HCT116 (cell line): ENCODE results near the gene ZNHIT2. TPM values are rescaled to one million over a fixed set of nuclear protein-coding genes. Genes with fewer than 3 reads are reported as not detected.

Experiments
- ATAC-seq: fragments of 200-7000 bp; cut with Tn5 transposase; 2 replicates; pipeline ENCODE4 v1.9.1; 2020; ENCODE audit warnings: mild to moderate bottlenecking, moderate library complexity
- BruUV-seq: library from RNA; stranded (reverse); fragments of 400-500 nt; replicated peaks from 2 replicates; lab custom pipeline; 2021; lab: Mats Ljungman, UMichigan
- CTCF ChIA-PET: fragments of 300-600 bp; sonication (Branson Sonifier 250); formaldehyde crosslinking; loops from one replicate; lab custom pipeline; 2021; ENCODE audit warnings: antibody characterized with exemption; lab: Charles Lee
- POLR2A ChIA-PET: fragments of 300-600, 350-600 bp; sonication (Branson Sonifier 250); formaldehyde crosslinking; loops from one replicate; lab custom pipeline; 2021; ENCODE audit warnings: antibody characterized with exemption; lab: Charles Lee
- RAD21 ChIA-PET, 2 experiments: fragments of 300-600 bp; sonication (Branson Sonifier 250); formaldehyde crosslinking; loops; one replicate each; lab custom pipeline; 2023; ENCODE audit warnings: low total read pairs in 2 of 2; ENCODE audit not compliant: uncharacterized antibody in 2 of 2, unreplicated experiment in 2 of 2, low non-redundant PET in 1 of 2; lab: Charles Lee
- DNase-seq: peaks from one replicate; pipeline ENCODE4 v3.0.0-alpha.2; 2010; ENCODE audit warnings: low read depth, low spot score
- H2AFZ ChIP-seq: fragments of 200-600 bp; shearing (Covaris generic), sonication (generic); 2 replicates; pipeline ENCODE4 v1.6.1; 2017; ENCODE audit warnings: low read depth, mixed run types, mixed read lengths, antibody characterized with exemption, low read length; ENCODE audit not compliant: poor library complexity, severe bottlenecking
- H3K27ac ChIP-seq: 2 replicates; pipeline ENCODE4 v1.5.1; 2012; ENCODE audit warnings: low read depth, low read length
- H3K27me3 ChIP-seq: fragments of 200-600 bp; sonication (generic); 2 replicates; pipeline ENCODE4 v1.6.1; 2016; ENCODE audit warnings: mixed run types, low read length, mixed read lengths; ENCODE audit not compliant: insufficient read depth
- H3K36me3 ChIP-seq, 2 experiments: fragments of 200-500 bp in 1 of 2; fragments of 200-600 bp in 1 of 2; sonication (Bioruptor generic) in 1 of 2; sonication (generic) in 1 of 2; 2 replicates each; pipeline versions ENCODE4 v1.5.1 to v1.6.1; 2014 to 2016; ENCODE audit warnings: low read length in 2 of 2, inconsistent platforms in 1 of 2, mixed read lengths in 1 of 2, mixed run types in 1 of 2; ENCODE audit not compliant: insufficient read depth in 2 of 2, control insufficient read depth in 1 of 2
- H3K4me1 ChIP-seq, 2 experiments: fragments of 200-600 bp in 1 of 2; sonication (generic) in 1 of 2; 2 replicates each; pipeline versions ENCODE4 v1.5.1 to v1.6.1; 2012 to 2017; ENCODE audit warnings: low read length in 2 of 2, inconsistent platforms in 1 of 2, mild to moderate bottlenecking in 1 of 2, mixed read lengths in 1 of 2, mixed run types in 1 of 2, moderate library complexity in 1 of 2; ENCODE audit not compliant: insufficient read depth in 2 of 2, control insufficient read depth in 1 of 2
- H3K4me2 ChIP-seq: fragments of 200-600 bp; sonication (generic); 2 replicates; pipeline ENCODE4 v1.6.1; 2017; ENCODE audit warnings: mixed run types, low read length, mixed read lengths
- H3K4me3 ChIP-seq, 2 experiments: fragments of 200-600 bp in 1 of 2; sonication (generic) in 1 of 2; replicated peaks in 1 of 2; 2 replicates each; pipeline ENCODE4 v1.5.1; 2011 to 2016; ENCODE audit warnings: low read length in 2 of 2, control low read depth in 1 of 2, low read depth in 1 of 2, mild to moderate bottlenecking in 1 of 2, mixed read lengths in 1 of 2, mixed run types in 1 of 2
- H3K79me2 ChIP-seq: fragments of 200-600 bp; sonication (generic); 2 replicates; pipeline ENCODE4 v1.6.1; 2017; ENCODE audit warnings: mild to moderate bottlenecking, mixed run types, low read length, moderate library complexity, mixed read lengths; ENCODE audit not compliant: insufficient read depth
- H3K9ac ChIP-seq: fragments of 200-600 bp; sonication (generic); 2 replicates; pipeline ENCODE4 v1.6.1; 2016; ENCODE audit warnings: low read length, mixed read lengths
- H3K9me2 ChIP-seq: fragments of 200-600 bp; sonication (generic), shearing (Covaris generic); 2 replicates; pipeline ENCODE4 v1.6.1; 2017; ENCODE audit warnings: mixed run types, mild to moderate bottlenecking, moderate library complexity; ENCODE audit not compliant: insufficient read depth
- H3K9me3 ChIP-seq, 2 experiments: fragments of 200-500 bp in 1 of 2; fragments of 200-600 bp in 1 of 2; sonication (Bioruptor generic) in 1 of 2; sonication (generic) in 1 of 2; 2 replicates each; pipeline ENCODE4 v1.6.1; 2014 to 2017; ENCODE audit warnings: low read length in 2 of 2, mixed read lengths in 2 of 2, inconsistent platforms in 1 of 2, low read depth in 1 of 2, mild to moderate bottlenecking in 1 of 2, mixed run types in 1 of 2, moderate library complexity in 1 of 2; ENCODE audit not compliant: control insufficient read depth in 1 of 2, insufficient read depth in 1 of 2
- H4K20me1 ChIP-seq: fragments of 200-600 bp; sonication (generic), shearing (Covaris generic); 2 replicates; pipeline ENCODE4 v1.6.1; 2017; ENCODE audit warnings: mixed run types, mild to moderate bottlenecking, moderate library complexity; ENCODE audit not compliant: insufficient read depth
- CBX3 ChIP-seq: IDR thresholded peaks from 2 replicates; pipeline ENCODE4 v1.6.1; 2012; ENCODE audit warnings: low read depth
- CEBPB ChIP-seq: IDR thresholded peaks from 2 replicates; pipeline ENCODE4 v1.6.1; 2012; ENCODE audit warnings: low read depth
- CTCF ChIP-seq, 3 experiments: fragments of 200-600 bp in 1 of 3; sonication (generic) in 1 of 3; IDR thresholded peaks in 2 of 3; conservative IDR thresholded peaks in 1 of 3; 2 replicates each; pipeline ENCODE4 v1.5.1; 2012 to 2017; ENCODE audit warnings: low read depth in 2 of 3, low read length in 2 of 3, antibody characterized with exemption in 1 of 3, borderline replicate concordance in 1 of 3, control low read depth in 1 of 3, mild to moderate bottlenecking in 1 of 3, mixed read lengths in 1 of 3, mixed run types in 1 of 3, moderate library complexity in 1 of 3; ENCODE audit not compliant: insufficient read depth in 1 of 3
- EGR1 ChIP-seq: IDR thresholded peaks from 2 replicates; pipeline ENCODE4 v1.6.1; 2012; ENCODE audit warnings: low read depth
- ELF1 ChIP-seq: IDR thresholded peaks from 2 replicates; pipeline ENCODE4 v1.6.1; 2012; ENCODE audit warnings: low read depth, borderline replicate concordance
- FOSL1 ChIP-seq: IDR thresholded peaks from 2 replicates; pipeline ENCODE4 v1.6.1; 2012; ENCODE audit warnings: low read depth
- JUND ChIP-seq: IDR thresholded peaks from 2 replicates; pipeline ENCODE4 v1.6.1; 2012
- POLR2AphosphoS5 ChIP-seq: IDR thresholded peaks from 2 replicates; pipeline ENCODE4 v1.6.1; 2011; ENCODE audit warnings: mild to moderate bottlenecking, low read depth, low read length, moderate library complexity
- RAD21 ChIP-seq: IDR thresholded peaks from 2 replicates; pipeline ENCODE4 v1.6.1; 2012; ENCODE audit warnings: low read depth, mild to moderate bottlenecking
- REST ChIP-seq: IDR thresholded peaks from 2 replicates; pipeline ENCODE4 v1.6.1; 2012; ENCODE audit warnings: low read depth
- SIN3A ChIP-seq: IDR thresholded peaks from 2 replicates; pipeline ENCODE4 v1.6.1; 2012; ENCODE audit warnings: low read depth
- SP1 ChIP-seq: IDR thresholded peaks from 2 replicates; pipeline ENCODE4 v1.6.1; 2012; ENCODE audit warnings: low read depth
- TCF7L2 ChIP-seq: IDR thresholded peaks from 2 replicates; pipeline ENCODE4 v1.7.0; 2011; ENCODE audit warnings: borderline replicate concordance, inconsistent platforms; ENCODE audit not compliant: insufficient read depth, insufficient read length; ENCODE audit errors: extremely low read depth
- YY1 ChIP-seq: IDR thresholded peaks from 2 replicates; pipeline ENCODE4 v1.6.1; 2011; ENCODE audit warnings: low read length, low read depth, moderate library complexity, mild to moderate bottlenecking; ENCODE audit not compliant: insufficient replicate concordance; ENCODE audit errors: extremely low read depth
- ZBTB33 ChIP-seq: IDR thresholded peaks from 2 replicates; pipeline ENCODE4 v1.6.1; 2011; ENCODE audit warnings: mild to moderate bottlenecking, low read length, moderate library complexity; ENCODE audit not compliant: insufficient replicate concordance; ENCODE audit errors: extremely low read depth
- ZFX ChIP-seq: fragments of 450-650 bp; IDR thresholded peaks from 2 replicates; pipeline ENCODE4 v1.6.1; 2017
- ZNF274 ChIP-seq: fragments of 200-500 bp; sonication (Bioruptor generic); IDR thresholded peaks from 2 replicates; pipeline ENCODE4 v1.6.1; 2014; ENCODE audit warnings: mild to moderate bottlenecking, low read depth, low read length, inconsistent platforms
- intact Hi-C: fragments of 100-400 bp; cut with micrococcal nuclease; formaldehyde crosslinking; loops from 2 replicates; pipeline ENCODE4 v1.10.0; 2022
- total RNA-seq: library from RNA; stranded (reverse); gene quantifications from one replicate; pipeline ENCODE4 v1.2.1, GENCODE V29; 2021; ENCODE audit not compliant: unreplicated experiment

The ZNHIT2 gene
- total RNA-seq, 1 experiment from 2014 or later = 18.8 TPM

GRCh38 chr11:65115361-65116082 lies 2.0 kb downstream of the ZNHIT2 start:
- H3K9me2 ChIP-seq = no peaks in the 10 kb centered on the region
- TSS peak; percentile 2 for BruUV-seq
- intact Hi-C loops = loop anchor here (5.0 to 10.0 kb wide), 3 partner anchors 103 to 328 kb away; partner anchors contain the start of genes ARL2 and ATG2A
- H3K27ac ChIP-seq = peak overlapping the region; percentile 95
- peak overlapping the region; percentile 98; the same call in 1 of the 2 replicates for H3K9ac ChIP-seq
- H2AFZ ChIP-seq = no peak overlapping the region
- peaks cover 21 to 54% of the 10 kb centered on the region in 2 experiments for H3K4me1 ChIP-seq
- H3K4me2 ChIP-seq = peak overlapping the region; percentile 94
- no peak for DNase-seq
- H3K79me2 ChIP-seq = peaks cover 35% of the 10 kb centered on the region
- RAD21 ChIA-PET = no interaction called here
- CTCF ChIA-PET = no interaction called here
- no peak for ATAC-seq
- no peaks in the 10 kb centered on the region for H3K9me3 ChIP-seq
- H3K4me3 ChIP-seq = peak overlapping the region; percentile 88 to 90; a peak in 3 of 4 replicates
- TF ChIP-seq CEBPB (no peak), FOSL1 (no peak), REST (no peak), SP1 (no peak), ELF1 (no peak), CTCF (IDR thresholded peaks at IDR 0.05 in 2 of 3, conservative IDR thresholded peaks at IDR 0.05 in 1 of 3; ENCODE audit: borderline replicate concordance in 1 of 3, insufficient read depth in 1 of 3, low read depth in 2 of 3, low read length in 2 of 3) (no peak), CBX3 (no peak), YY1 (no peak), ZFX (no peak), RAD21 (no peak), ZBTB33 (no peak), POLR2AphosphoS5 (no peak), SIN3A (no peak), TCF7L2 (no peak), JUND (no peak), EGR1 (no peak), ZNF274 (no peak)
- TF ChIP-seq, all 23 proteins: peak for 0
- Histone ChIP-seq H4K20me1 (no peaks in the 10 kb centered on the region; the same call in 1 of the 2 replicates), H3K27me3 (no peaks in the 10 kb centered on the region), H3K36me3 (peaks cover 7 to 33% of the 10 kb centered on the region in 2 experiments)
- POLR2A ChIA-PET = no interaction called here
